Hematopoietic multipotent progenitor cell treated with erythropoietin and hydrocortisone succinate and interleukin-3 and kit ligand, for 17 days (in vitro differentiated cells): Measurements from ENCODE around the gene ATXN1.

Source experiments
- DNase-seq: peaks from one replicate; pipeline ENCODE4 v3.0.0-alpha.2; 2015; ENCODE audit warnings: low spot score

The ATXN1 gene

GRCh38 chr6:16305246-16305725 lies 456.0 kb downstream of the ATXN1 start:
- DNase-seq: no peak

GRCh38 chr6:16302721-16303552 lies 458.3 kb downstream of the ATXN1 start:
- DNase-seq: no peak

- no peak for DNase-seq
Observed at GRCh38 chr6:16301511-16301910, 459.7 kb downstream of the ATXN1 start.

GRCh38 chr6:16299861-16300260 lies 461.4 kb downstream of the ATXN1 start:
- DNase-seq: no peak

- DNase-seq: no peak
Observed at GRCh38 chr6:16296061-16296670, 465.1 kb downstream of the ATXN1 start.

GRCh38 chr6:16295471-16295870 lies 465.8 kb downstream of the ATXN1 start:
- DNase-seq: no peak

- no peak for DNase-seq
Observed at GRCh38 chr6:16295060-16295459, 466.2 kb downstream of the ATXN1 start.

GRCh38 chr6:16294371-16294770 lies 466.9 kb downstream of the ATXN1 start:
- DNase-seq: no peak

GRCh38 chr6:16292942-16293341 lies 468.3 kb downstream of the ATXN1 start:
- DNase-seq: no peak

GRCh38 chr6:16292432-16292831 lies 468.8 kb downstream of the ATXN1 start:
- no peak for DNase-seq

GRCh38 chr6:16291739-16292138 lies 469.5 kb downstream of the ATXN1 start:
- DNase-seq: no peak

- no peak for DNase-seq
Observed at GRCh38 chr6:16288163-16288562, 473.1 kb downstream of the ATXN1 start.

GRCh38 chr6:16286151-16286522 lies 475.1 kb downstream of the ATXN1 start:
- DNase-seq: peak; percentile 44

GRCh38 chr6:16285467-16286150 lies 475.7 kb downstream of the ATXN1 start:
- DNase-seq: no peak

- DNase-seq: no peak
Observed at GRCh38 chr6:16284472-16284871, 476.8 kb downstream of the ATXN1 start.

GRCh38 chr6:16282370-16282769 lies 478.9 kb downstream of the ATXN1 start:
- no peak for DNase-seq

- DNase-seq: no peak
Observed at GRCh38 chr6:16279243-16279642, 482.0 kb downstream of the ATXN1 start.

GRCh38 chr6:16278750-16279149 lies 482.5 kb downstream of the ATXN1 start:
- DNase-seq: no peak

- no peak for DNase-seq
Observed at GRCh38 chr6:16278048-16278724, 483.1 kb downstream of the ATXN1 start.

- peak; percentile 89 for DNase-seq
Observed at GRCh38 chr6:16277101-16277981, 483.9 kb downstream of the ATXN1 start.

GRCh38 chr6:16274885-16275589 lies 486.2 kb downstream of the ATXN1 start:
- no peak for DNase-seq
